Amygdala (tissue), 56 donors: ENCODE results near the gene SLC2A9.
"Not testable (repeated sequence)": the region's sequence is repeated elsewhere in the genome, so short reads cannot be mapped to it uniquely, and the experiment has no call there.

Experiments
- DNase-seq, 56 donors: peaks; one replicate each; lab custom pipeline; 2025; lab: John Stamatoyannopoulos, UW

Gene SLC2A9

DNA sequence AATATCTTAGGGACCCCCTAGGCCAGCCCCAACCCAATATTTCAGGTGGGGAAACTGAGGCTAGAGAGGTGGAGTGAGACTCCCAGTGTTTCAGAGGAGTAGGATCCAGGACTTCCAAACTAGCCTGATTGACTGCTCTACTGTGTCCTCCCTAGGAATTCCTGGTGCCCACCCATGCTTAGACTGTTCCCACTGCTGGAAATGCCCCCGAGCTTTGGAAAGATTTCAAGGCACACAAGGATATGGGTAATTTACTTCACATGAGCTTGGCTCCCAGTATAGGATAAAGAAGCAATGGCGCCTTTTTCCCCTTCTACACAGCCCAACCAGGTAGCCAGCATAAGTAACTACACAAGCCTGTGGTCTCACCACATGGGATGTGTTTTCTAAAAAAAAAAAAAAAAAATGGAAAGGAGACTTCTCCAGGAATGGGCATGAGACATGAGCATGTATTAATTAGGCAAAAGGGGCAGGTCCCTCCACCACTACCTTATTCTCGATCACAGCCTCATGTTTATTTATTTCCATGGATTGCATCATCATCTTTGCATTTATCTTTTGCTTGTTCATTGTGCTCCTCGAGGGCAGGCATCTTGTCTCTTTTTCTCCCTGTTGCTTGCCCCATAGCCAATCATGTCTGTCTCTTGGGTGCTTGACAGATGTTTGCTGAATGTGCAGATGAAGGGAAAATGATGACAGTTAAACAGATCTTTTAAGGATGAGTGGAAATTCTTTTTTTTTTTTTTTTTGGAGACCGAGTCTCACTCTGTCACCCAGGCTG lies 173.1 kb downstream of the SLC2A9 start:
- no peak for DNase-seq

DNA sequence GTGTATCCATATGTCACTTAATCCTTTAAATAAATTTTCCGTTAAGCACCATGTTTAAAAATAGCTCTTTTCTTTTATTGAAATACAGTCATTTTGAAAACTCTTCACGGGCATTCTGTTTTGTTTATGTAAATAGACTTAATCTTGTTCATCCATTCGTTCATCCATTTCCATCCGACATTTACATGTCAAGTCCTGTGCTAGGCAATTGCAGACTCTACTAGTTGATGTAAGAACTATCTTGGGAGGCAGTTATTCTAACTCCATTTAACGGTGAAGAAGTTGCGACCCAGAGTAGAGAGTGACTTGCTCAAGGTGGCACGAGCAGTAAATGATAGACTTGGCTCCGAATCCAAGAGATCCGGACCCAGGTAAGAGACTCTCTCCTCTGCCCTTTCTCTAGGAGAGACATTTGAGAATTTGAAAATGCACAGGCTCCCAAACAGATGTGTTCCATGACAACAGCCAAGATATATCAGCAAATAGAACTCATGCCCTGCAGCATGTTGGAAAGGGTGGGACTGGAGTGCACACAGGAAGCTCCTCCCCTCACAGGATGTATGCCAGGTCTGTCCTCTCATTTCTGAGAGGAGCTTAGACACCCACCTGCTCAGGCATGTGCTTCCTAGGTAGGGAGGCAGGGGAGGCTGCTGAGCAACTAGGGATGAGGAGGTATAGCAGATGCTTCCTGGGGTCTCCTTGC lies 175.4 kb downstream of the SLC2A9 start:
- DNase-seq, result no peak

DNA sequence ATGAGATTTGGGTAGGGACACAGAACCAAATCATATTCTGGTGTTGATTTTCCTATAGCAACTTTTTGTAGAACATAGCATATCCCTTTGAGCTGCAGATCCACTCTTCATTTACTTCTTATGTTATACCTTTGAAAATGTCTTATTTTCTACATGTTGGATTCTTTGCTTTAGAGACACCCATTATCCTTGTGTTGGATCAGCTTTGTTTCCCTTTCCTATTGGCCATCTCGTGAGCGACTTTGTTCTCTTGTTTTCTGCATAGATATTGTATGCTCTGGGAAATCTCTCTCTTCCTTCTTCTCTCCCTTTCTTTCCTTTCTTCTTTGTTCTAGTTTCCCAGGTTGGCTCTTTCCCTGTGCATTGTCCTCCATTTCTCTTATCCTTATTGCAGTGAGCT lies 180.2 kb downstream of the SLC2A9 start:
- DNase-seq, result no peak

DNA sequence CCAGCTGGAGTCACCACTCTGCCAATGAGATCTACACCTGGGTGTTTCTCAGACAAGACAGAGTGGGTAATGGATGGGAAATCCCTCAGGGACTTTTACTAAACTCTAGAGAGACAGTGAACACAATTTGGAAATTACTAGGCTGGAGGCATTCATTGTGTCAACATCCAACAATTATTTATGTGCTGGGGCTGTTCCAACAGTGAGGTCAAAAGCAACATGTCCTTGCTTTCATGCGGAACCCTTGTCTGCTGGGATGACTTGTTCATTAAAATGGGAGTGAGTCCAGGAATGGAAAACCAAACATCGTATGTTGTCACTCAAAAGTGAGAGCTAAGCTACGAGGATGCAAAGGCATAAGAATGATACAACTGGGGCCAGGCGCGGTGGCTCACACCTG lies 185.9 kb downstream of the SLC2A9 start:
- no peak for DNase-seq

DNA sequence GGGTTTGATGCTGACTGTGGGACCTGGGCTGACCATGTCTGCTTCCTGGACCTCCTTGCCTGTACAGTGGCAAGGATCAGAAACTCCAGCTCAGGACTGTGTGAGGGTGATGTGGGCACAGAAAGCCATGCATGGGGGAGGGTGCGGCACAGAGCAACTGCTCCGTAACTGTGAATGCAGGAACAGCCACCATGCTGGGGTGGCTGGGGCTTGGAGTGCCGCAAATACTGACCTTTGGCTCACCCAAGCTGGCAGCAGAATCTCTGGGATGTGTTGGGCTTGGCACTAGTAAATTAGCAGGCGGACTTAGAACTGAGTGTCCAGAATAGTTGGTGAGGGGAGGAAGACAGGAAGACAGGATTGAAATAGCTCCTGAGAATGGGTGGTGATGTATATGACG lies 187.9 kb downstream of the SLC2A9 start:
- DNase-seq, result no peak

DNA sequence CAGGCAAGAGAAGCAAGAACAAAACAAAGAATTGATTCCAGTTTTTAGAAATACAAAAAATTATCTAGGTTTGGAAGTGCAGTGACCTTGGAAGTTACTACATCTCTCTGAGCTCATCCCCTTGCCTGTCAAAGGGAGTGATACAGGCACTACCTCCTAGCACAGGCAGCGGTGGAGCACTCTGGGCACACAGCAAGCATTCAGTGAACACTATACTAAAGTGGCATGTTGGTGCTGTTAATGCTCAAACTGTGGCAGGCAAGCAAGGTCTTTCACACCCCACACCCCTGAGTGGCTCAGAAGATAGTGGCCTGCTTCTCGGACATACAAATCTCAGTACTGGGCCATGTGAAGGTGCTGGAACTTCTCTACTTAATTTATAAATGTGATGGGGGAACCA lies 188.7 kb downstream of the SLC2A9 start:
- no peak for DNase-seq

DNA sequence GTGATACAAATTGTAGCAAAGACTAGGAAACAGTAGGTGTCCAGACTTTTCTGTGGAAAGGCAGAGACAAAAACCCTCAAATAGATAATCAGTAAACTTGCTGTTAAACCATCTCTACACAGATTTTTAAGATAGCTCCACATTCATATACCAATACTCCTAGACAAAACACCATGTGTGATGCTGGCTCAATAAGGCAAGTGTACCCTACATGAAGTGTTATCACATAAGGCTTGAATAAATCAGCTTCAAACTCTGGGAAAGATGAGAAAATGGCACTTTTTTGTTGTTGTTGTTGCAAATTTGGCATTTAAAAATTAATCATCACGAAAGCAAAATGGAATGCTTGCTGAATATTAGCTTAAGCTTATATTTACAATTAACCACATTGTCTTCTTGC lies 194.7 kb downstream of the SLC2A9 start:
- no peak for DNase-seq

DNA sequence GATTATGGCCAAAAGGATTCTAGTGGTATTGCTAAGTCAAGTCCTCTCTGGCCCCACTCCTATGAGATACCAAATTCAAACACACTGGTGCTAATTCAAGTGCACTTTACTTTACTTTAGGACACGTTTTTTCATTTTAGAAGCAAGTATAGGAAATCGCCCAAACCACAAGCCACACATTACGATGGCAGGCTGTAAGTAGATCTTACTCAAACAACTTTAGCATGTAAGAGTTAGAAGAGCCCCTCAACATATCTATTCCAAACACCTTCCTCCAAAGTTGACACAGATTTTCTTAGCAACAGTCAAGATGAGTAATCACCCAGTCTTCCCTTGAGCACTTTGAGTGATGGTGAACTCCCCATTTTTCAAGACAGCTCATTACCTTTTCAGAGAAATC lies 196.2 kb downstream of the SLC2A9 start:
- no peak for DNase-seq

DNA sequence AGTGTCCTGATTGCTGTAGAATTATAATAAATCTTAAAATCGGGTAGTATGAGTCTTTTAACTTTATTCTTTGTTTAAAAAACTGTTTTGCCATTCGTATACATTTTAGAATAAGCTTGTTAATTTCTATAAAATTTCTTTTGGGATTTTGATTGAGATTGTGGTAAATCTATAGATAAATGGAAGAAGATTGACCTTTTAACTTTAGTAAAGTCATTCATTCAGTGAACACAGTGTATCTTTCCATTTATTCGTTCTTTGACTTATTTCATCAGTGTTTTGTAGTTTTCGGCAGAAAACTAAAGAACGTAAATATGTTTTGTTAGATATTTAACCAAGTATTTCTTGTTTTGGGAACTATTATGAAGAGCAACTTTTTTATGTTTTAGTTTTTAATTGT lies 201.0 kb downstream of the SLC2A9 start:
- DNase-seq, result no peak

DNA sequence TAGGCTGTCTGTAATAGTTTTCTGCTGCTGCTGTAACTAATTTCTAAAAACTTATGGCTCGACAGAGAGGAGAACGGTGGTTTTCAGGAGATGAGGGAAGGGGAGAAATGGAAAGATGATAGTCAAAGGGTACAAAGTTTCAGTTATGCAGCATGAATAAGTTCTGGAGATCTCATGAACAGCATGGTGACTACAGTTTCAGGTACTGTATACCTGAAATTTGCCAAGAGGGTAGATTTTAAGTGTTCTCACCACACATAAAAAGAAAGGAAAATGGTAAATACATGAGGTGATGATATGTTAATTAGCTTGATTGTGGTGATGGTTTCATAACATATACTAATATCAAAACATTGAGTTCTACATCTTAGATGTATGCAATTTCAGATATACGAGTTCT lies 205.0 kb downstream of the SLC2A9 start:
- no peak for DNase-seq

DNA sequence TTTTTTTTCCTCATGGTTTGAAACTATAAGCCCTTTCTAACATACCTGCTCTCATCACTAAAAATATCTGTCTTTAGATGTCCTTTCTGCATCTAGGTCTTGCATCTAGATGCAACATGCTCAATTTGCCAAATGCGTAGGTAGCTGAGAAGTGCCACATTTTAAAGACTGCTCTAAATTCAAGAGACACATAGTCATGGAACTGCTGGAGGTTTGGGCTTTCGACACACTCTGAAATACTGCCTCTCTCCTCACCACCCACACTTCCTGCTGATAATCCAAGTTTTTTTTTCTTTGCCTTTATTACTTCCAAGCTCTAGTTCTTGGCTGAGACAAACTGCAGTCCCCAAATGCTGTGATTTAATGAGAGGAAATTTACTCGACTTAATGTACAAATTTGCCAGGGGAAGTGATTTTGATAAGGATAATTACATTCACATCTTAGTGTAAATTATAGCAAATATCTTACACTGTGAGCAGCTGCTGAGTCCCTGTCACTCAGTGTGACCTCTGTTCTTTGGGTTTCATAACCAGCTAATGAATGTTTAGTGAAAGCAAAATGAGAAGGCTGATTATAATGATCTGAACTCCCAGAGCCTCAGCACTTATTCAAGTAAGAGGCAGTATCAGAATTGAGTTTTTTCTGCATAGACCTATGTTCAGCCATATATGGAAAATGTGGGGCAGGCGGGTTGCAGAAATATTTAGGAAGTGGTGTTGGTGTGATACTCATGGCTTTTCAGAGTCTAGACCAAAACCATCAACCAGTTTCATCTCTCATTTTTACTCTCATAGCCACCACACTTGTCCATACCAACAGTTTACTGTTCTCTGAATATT lies 208.6 kb downstream of the SLC2A9 start:
- peak in 4 of 56 donors; percentile 3 to 63 (median 14) for DNase-seq

DNA sequence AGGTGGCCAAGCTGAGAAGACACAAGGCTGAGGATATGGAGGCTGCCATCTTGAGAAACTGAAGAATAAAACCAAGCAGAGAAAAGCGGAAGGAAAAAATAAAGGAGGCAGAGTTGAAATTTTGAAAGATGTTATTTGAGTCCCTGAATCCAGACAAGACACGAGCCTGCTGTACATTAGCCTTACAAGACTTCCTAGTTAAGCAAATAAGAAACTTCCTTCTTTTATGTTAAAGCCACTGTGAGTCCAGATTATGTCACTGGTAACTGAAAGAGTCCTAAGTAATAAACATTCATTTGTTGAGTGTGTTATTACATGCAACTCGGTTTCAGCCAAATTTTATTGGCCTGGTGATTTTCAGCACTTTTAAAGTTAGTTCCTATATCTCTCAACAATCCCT lies 209.5 kb downstream of the SLC2A9 start:
- no peak for DNase-seq

DNA sequence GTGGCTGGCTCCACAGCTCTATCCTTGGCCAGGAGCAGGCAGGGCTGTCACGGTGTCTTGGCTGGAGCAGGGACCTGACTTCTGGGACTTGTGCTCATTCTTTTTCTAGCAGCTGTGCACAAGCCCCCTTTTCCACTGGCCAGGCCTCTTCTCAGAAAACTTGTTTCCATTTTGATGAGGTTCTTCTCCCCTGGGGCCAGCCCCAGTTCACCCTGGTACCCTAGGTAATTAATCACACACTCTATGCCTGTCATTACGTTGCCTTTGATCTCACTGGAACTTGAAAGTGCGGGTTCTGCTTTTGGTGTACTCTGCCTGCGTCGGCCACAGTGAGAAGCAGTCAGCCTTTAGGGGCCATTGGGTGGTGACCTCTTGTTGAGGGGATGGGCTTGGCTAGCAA lies 213.2 kb downstream of the SLC2A9 start:
- no peak for DNase-seq

DNA sequence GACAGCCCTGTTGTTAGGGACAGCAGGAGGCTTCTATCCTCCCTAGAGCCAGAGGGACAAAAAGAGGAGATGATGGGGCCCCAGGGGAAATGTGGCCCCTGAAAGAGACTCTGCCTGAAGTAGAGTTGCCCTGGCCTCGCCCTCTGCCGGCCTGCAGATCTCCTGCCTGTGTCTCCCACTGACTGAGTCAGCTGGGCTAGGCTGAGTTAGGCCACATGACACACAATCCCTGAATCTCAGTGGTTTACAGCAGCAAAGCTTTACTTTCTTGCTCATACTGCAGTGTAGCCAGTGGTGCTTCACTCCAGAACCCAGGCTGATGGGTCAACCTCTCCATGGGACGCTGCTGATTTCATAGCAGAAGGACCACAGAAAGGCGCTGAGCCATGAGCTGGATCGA lies 216.4 kb downstream of the SLC2A9 start:
- DNase-seq, result no peak

DNA sequence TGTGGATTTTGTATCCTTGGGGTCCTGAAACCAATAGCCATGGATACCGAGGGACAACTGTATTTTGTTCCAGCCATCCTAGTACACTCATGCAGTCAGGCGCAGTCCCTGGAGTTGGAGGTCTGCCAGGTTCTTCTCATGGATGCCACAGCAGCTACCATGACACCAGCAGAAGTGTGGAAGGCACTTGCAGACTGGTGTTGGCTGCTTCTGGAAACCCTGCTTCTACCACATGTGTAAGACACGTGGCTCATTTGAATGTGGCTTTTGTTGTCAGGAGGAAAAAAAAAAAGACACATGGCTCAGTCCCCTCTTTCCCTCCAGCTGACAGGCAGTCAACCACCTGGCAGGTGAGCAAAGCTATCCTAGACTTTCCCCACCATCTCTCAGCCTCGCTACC lies 220.4 kb downstream of the SLC2A9 start:
- DNase-seq, result peak in 2 of 56 donors; percentile 16 to 37

DNA sequence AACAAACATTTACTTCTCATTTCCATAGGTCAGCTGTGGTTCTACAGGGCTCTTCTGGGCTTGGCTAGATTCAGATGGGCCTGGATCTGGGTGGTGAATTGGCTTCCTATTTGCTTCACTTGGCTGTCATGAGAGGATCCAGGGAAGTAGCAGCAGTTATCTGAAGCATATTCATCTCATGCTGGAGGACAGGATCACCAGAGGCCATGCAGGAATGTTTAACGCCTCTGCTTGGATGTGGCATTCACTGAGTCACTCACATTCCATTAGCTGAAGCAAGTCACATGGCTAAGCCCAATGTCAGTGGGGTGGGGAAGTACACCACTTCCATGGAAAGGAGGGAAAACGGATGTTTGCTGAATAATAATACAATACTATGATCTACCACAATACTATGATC lies 224.7 kb downstream of the SLC2A9 start:
- not testable (repeated sequence) for DNase-seq

DNA sequence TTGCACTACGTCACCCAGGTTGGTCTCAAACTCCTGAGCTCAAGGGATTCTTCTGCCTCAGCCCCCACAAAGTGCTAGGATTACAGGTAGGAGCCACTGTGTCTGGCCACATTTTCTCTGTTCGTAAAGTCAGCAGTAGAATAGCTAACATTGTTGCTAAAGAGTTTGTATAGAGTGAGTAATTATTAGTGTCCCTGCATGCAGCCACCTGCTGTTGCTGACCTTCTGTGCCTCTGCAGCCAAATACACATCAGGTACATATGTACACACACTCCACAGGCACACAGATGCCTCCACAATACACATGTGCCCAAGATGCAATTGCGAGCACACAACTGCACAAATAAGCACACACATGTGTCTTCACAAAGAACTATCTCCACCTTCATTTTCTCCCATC lies 228.9 kb downstream of the SLC2A9 start:
- DNase-seq, result no peak

DNA sequence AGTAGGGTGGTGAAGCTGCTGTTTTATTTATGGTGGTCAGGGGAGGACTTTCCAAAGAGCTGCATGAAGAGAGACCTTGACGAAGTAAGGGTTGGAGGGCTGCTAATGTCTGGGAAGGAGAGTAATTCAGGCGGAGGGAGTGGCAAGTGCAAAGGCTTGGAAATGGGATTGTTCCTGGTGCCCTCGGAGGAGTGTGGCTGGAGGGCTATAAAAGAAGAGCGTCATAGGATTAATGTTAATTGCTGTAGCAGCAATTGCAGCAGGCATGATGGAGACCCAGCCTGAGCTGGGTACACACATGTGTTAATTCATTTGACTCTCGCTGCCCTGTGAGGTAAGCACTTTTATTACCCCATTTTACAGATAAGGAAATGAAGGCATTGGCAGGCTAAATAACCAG lies 235.4 kb downstream of the SLC2A9 start:
- not testable (repeated sequence) for DNase-seq

DNA sequence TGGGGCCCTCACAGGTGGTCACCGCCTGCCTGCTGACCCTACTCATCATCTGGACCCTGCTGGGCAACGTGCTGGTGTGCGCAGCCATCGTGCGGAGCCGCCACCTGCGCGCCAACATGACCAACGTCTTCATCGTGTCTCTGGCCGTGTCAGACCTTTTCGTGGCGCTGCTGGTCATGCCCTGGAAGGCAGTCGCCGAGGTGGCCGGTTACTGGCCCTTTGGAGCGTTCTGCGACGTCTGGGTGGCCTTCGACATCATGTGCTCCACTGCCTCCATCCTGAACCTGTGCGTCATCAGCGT lies 239.2 kb downstream of the SLC2A9 start:
- DNase-seq, result no peak

DNA sequence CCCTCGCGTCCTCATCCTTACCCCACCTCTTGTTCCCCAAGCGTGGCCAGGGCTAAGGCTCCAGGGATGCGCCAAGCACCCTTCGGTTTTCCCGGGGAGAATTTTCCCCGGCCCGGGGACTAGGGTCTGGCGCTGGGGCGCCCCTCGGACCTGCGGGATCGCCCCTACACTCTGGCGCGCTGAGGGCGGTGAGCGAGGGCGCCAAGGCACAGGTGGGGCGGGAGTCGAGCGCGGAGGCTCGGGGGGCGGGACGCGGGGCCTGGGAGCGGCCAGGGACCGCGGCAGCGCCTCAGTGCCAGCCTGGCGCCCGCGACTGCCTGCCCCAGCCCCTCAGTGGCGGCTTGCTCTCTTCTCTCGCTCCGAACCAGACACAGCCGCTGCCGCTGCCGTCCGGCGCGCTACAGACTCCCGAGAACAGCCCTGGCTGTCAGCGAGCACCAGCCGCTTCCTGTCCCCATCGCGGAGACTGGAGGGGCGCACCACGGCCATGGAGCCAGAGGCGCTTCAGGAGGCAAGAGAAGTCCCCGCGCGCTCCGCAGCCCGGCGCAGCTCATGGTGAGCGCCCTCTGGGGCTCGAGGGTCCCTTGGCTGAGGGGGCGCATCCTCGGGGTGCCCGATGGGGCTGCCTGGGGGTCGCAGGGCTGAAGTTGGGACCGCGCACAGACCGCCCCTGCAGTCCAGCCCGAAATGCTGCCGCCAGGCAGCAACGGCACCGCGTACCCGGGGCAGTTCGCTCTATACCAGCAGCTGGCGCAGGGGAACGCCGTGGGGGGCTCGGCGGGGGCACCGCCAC lies 239.8 kb downstream of the SLC2A9 start, which contains the start of gene DRD5:
Gene DRD5, plus strand, starts transcription at position 292 of the 793 bp plus-strand sequence. Its CDS starts 396 bp downstream, at position 688.
- peak in 1 of 56 donors; percentile 9 for DNase-seq
